ENCODE measurements around the gene COL26A1.
A peak's percentile ranks its signal among the peaks of the same experiment; 100 is the strongest.
"Not testable (repeated sequence)": the region's sequence is repeated elsewhere in the genome, so short reads cannot be mapped to it uniquely, and the experiment has no call there.

The COL26A1 gene

GRCh38 chr7:101602484-101603241 lies 240.0 kb downstream of the COL26A1 start:
- DNase-seq: peak; percentile 72

DNA sequence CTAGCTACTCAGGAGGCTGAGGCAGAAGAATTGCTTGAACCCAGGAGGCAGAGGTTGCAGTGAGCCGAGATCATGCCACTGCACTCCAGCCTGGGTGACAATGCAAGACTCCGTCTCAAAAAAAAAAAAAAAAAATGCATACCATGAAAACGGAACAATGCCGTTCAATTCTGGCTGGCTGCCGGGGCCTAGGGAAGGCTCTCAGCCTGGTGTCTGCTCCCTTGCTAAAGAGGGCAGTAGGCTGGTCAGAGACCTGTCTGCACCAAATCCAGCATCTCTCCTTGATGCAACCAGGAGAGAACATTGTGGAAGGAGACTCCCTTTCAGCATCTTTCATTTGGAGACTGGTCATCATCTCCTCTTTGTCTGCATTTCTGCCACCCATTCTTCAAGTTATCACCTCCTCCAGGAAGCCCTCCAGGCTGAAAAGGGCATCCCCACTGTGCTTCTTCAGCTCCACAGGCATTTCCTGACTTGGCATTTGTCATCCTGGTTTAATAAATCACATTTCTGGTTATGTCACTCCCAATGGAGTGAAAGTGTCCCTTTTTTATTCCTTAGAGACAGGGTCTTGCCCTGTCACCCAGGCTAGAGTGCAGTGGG lies 241.8 kb downstream of the COL26A1 start:
- no peak for DNase-seq

DNA sequence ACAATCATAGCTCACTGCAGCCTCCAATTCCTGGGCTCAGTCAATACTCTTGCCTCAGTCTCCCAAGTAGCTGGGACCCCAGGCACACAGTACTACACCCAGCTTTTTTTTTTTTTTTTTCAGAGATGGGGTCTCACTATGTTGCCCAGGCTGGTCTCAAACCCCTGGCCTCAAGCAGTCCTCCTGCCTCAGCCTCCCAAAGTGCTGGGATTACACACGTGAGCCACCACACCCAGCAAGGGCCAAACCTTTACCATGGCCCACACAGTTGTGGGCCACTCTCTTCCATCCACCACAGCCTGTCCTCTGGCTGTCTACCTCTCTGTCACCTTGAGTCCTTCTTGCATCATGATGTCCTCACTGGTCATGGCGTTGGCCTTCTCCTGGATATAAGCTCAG lies 242.3 kb downstream of the COL26A1 start:
- DNase-seq: not testable (repeated sequence)

GRCh38 chr7:101605611-101606497 lies 243.2 kb downstream of the COL26A1 start:
- DNase-seq: no peak

DNA sequence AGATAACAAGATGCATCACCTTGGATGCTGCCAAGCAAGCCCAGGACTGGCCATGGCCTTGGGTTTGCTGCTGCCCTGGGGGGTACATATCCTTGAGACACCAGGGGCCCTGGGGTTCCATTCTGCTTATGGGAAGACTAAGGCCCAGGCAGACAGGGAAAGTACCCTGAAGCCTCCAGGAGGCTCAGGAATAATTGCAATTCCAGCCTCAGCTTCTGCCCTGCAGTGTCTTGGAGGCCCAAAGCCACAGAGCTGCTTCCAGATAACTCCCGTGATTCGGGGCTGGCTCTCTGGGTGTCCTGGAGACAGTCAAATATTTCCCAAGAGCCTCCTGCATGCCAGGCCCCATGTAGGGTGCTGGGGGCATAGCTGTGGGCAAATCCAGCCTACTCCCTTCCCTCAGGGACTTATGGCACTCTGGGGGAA lies 243.8 kb downstream of the COL26A1 start:
- DNase-seq: no peak

All from activated T-cell treated with anti-CD3 and anti-CD28 coated beads, Interleukin-2, amount 50 U/mL, for 1 hour (primary cell).